HepG2 (cell line): ENCODE data around the gene EWSR1. TPM values are rescaled to one million over a fixed set of nuclear protein-coding genes. Genes with fewer than 3 reads are reported as not detected.

Source experiments
- FOXO1 ChIP-seq: sonication (generic); formaldehyde crosslinking; IDR thresholded peaks from 2 replicates; pipeline ENCODE4 v1.4.0; 2020; ENCODE audit warnings: missing genetic modification reagents
- HOXA5 ChIP-seq: sonication (generic); formaldehyde crosslinking; IDR thresholded peaks from 2 replicates; pipeline ENCODE4 v1.4.0; 2020; ENCODE audit warnings: missing genetic modification reagents
- MBD4 ChIP-seq: IDR thresholded peaks from 2 replicates; pipeline ENCODE4 v1.6.1; 2012; ENCODE audit warnings: low read length, inconsistent platforms, borderline replicate concordance
- NPAS2 ChIP-seq: sonication (generic); formaldehyde crosslinking; IDR thresholded peaks from 2 replicates; pipeline ENCODE4 v1.8.0; 2022; ENCODE audit warnings: mild to moderate bottlenecking, missing genetic modification reagents, borderline replicate concordance
- RORA ChIP-seq: sonication (generic); formaldehyde crosslinking; IDR thresholded peaks from 2 replicates; pipeline ENCODE4 v1.5.0; 2020; ENCODE audit warnings: mild to moderate bottlenecking, missing genetic modification reagents, moderate library complexity
- RXRA ChIP-seq: sonication (generic); formaldehyde crosslinking; IDR thresholded peaks from 2 replicates; pipeline ENCODE4 v1.5.1; 2020; ENCODE audit warnings: missing genetic modification reagents
- SPEN ChIP-seq: sonication (generic); formaldehyde crosslinking; IDR thresholded peaks from 2 replicates; pipeline ENCODE4 v1.5.1; 2020; ENCODE audit warnings: low read depth, mild to moderate bottlenecking, missing genetic modification reagents
- SUZ12 ChIP-seq: fragments of 150-350 bp; IDR thresholded peaks from 2 replicates; pipeline ENCODE4 v1.6.1; 2014; ENCODE audit warnings: low read depth, low read length
- TOE1 ChIP-seq: sonication (generic); formaldehyde crosslinking; IDR thresholded peaks from 2 replicates; pipeline ENCODE4 v1.4.0; 2020; ENCODE audit warnings: mild to moderate bottlenecking, missing genetic modification reagents
- YEATS4 ChIP-seq: sonication (generic); formaldehyde crosslinking; IDR thresholded peaks from 2 replicates; pipeline ENCODE4 v1.4.0; 2020; ENCODE audit warnings: missing genetic modification reagents, borderline replicate concordance
- ZNF335 ChIP-seq: sonication (generic); formaldehyde crosslinking; IDR thresholded peaks from 2 replicates; pipeline ENCODE4 v1.4.0; 2020; ENCODE audit warnings: missing genetic modification reagents
- ZNF614 ChIP-seq: IDR thresholded peaks from 2 replicates; pipeline ENCODE4 v1.6.1; 2018; ENCODE audit warnings: missing biosample characterization, missing genetic modification reagents, inconsistent platforms, borderline replicate concordance
- polyA plus RNA-seq, 8 experiments: library from polyadenylated mRNA; depleted of rRNA in 3 of 8; stranded (reverse) in 7 of 8; unstranded in 1 of 8; fragments of >200 nt; fragmentation: Illumina TruSeq in 4 of 8; extraction: Trizol in 4 of 8; gene quantifications; 2 replicates each; pipeline versions ENCODE4 v1.2.1 to v1.2.3, GENCODE V29; 2011 to 2016; ENCODE audit warnings: low read depth in 4 of 8, missing spikeins in 1 of 8, mixed read lengths in 1 of 8; ENCODE audit not compliant: insufficient read depth in 1 of 8
- total RNA-seq, 5 experiments: library from RNA; depleted of rRNA; stranded (reverse); fragments of >200 nt; fragmentation: Illumina TruSeq; extraction: Trizol; gene quantifications; 2 replicates each; pipeline ENCODE4 v1.2.3, GENCODE V29; 2016; ENCODE audit warnings: low read depth in 1 of 5
- TF ChIP-seq, protein P1 (sequence below): sonication (generic); formaldehyde crosslinking; IDR thresholded peaks from 2 replicates; pipeline ENCODE4 v1.9.0; 2022; ENCODE audit warnings: missing genetic modification reagents, mild to moderate bottlenecking, borderline replicate concordance
- TF ChIP-seq, protein P2 (sequence below): sonication (generic); formaldehyde crosslinking; IDR thresholded peaks from 2 replicates; pipeline ENCODE4 v1.4.0; 2020; ENCODE audit warnings: missing genetic modification reagents
- TF ChIP-seq, protein P3 (sequence below): sonication (generic); formaldehyde crosslinking; IDR thresholded peaks from 2 replicates; pipeline ENCODE4 v1.5.1; 2020; ENCODE audit warnings: missing genetic modification reagents, mild to moderate bottlenecking, borderline replicate concordance
- TF ChIP-seq, protein P4 (sequence below): sonication (generic); formaldehyde crosslinking; IDR thresholded peaks from 2 replicates; pipeline ENCODE4 v1.5.1; 2020; ENCODE audit warnings: mild to moderate bottlenecking, missing genetic modification reagents, moderate library complexity
- TF ChIP-seq, protein P5 (sequence below): sonication (generic); formaldehyde crosslinking; IDR thresholded peaks from 2 replicates; pipeline ENCODE4 v1.4.0; 2020; ENCODE audit warnings: missing genetic modification reagents, borderline replicate concordance

EWSR1 gene
- total and polyA plus RNA-seq, 2 of the 13 experiments (the other 11 are each of a cell fraction or from before 2014, with no cell fraction given) = 211 to 326 TPM

DNA sequence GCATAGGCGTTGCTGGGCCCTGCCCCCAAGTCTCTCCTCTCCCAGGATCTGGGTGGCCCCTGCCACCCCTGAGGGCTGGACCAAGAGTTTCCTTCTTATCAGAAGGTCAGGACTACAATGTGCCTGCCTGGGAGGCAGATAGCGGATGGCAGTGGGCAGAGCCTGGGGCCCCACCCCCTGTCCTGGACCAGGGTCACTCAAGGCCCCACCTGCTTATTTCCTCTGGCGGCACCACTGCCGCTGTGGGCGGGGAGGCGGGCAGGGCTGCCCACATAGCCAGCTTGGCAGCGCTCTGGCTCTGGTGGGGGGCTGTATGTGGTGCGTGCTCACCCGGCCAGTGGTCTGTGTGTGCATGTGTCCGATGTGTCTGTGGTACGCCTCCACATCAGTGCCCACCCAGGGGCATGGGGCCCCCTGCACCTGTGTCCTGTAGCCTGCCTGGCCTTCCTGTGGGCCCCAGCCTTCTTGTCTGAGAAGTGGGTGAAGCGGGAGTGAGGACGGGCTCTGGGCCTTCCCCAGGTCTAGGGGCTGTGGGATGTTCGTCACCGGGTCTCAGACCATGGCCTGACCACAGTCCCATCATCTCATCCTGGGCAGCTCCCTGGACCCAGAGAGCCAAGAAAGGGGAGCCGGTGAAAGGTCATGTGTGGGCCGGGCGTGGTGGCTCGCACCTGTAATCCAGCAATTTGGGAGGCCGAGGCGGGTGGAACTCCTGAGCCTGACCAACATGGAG lies 41.4 kb downstream of the EWSR1 start (continued):
- TF ChIP-seq, protein P1, sequence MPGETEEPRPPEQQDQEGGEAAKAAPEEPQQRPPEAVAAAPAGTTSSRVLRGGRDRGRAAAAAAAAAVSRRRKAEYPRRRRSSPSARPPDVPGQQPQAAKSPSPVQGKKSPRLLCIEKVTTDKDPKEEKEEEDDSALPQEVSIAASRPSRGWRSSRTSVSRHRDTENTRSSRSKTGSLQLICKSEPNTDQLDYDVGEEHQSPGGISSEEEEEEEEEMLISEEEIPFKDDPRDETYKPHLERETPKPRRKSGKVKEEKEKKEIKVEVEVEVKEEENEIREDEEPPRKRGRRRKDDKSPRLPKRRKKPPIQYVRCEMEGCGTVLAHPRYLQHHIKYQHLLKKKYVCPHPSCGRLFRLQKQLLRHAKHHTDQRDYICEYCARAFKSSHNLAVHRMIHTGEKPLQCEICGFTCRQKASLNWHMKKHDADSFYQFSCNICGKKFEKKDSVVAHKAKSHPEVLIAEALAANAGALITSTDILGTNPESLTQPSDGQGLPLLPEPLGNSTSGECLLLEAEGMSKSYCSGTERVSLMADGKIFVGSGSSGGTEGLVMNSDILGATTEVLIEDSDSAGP = peak; percentile 37; the same call in 1 of the 2 replicates
- TF ChIP-seq ZNF614 (CRISPR knock-in tag) = no peak
- TF ChIP-seq, protein P2, sequence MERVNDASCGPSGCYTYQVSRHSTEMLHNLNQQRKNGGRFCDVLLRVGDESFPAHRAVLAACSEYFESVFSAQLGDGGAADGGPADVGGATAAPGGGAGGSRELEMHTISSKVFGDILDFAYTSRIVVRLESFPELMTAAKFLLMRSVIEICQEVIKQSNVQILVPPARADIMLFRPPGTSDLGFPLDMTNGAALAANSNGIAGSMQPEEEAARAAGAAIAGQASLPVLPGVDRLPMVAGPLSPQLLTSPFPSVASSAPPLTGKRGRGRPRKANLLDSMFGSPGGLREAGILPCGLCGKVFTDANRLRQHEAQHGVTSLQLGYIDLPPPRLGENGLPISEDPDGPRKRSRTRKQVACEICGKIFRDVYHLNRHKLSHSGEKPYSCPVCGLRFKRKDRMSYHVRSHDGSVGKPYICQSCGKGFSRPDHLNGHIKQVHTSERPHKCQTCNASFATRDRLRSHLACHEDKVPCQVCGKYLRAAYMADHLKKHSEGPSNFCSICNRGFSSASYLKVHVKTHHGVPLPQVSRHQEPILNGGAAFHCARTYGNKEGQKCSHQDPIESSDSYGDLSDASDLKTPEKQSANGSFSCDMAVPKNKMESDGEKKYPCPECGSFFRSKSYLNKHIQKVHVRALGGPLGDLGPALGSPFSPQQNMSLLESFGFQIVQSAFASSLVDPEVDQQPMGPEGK (CRISPR knock-in tag) = peak; percentile 33; the same call in 1 of the 2 replicates
- TF ChIP-seq YEATS4 (CRISPR knock-in tag) = no peak
- TF ChIP-seq ZNF335 = no peak
- TF ChIP-seq, protein P3, sequence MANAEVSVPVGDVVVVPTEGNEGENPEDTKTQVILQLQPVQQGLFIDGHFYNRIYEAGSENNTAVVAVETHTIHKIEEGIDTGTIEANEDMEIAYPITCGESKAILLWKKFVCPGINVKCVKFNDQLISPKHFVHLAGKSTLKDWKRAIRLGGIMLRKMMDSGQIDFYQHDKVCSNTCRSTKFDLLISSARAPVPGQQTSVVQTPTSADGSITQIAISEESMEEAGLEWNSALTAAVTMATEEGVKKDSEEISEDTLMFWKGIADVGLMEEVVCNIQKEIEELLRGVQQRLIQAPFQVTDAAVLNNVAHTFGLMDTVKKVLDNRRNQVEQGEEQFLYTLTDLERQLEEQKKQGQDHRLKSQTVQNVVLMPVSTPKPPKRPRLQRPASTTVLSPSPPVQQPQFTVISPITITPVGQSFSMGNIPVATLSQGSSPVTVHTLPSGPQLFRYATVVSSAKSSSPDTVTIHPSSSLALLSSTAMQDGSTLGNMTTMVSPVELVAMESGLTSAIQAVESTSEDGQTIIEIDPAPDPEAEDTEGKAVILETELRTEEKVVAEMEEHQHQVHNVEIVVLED = no peak
- TF ChIP-seq MBD4 = no peak
- no peak for TF ChIP-seq FOXO1 (CRISPR knock-in tag)
- peak; percentile 50; the same call in 1 of the 2 replicates for TF ChIP-seq RXRA
- TF ChIP-seq, protein P4, sequence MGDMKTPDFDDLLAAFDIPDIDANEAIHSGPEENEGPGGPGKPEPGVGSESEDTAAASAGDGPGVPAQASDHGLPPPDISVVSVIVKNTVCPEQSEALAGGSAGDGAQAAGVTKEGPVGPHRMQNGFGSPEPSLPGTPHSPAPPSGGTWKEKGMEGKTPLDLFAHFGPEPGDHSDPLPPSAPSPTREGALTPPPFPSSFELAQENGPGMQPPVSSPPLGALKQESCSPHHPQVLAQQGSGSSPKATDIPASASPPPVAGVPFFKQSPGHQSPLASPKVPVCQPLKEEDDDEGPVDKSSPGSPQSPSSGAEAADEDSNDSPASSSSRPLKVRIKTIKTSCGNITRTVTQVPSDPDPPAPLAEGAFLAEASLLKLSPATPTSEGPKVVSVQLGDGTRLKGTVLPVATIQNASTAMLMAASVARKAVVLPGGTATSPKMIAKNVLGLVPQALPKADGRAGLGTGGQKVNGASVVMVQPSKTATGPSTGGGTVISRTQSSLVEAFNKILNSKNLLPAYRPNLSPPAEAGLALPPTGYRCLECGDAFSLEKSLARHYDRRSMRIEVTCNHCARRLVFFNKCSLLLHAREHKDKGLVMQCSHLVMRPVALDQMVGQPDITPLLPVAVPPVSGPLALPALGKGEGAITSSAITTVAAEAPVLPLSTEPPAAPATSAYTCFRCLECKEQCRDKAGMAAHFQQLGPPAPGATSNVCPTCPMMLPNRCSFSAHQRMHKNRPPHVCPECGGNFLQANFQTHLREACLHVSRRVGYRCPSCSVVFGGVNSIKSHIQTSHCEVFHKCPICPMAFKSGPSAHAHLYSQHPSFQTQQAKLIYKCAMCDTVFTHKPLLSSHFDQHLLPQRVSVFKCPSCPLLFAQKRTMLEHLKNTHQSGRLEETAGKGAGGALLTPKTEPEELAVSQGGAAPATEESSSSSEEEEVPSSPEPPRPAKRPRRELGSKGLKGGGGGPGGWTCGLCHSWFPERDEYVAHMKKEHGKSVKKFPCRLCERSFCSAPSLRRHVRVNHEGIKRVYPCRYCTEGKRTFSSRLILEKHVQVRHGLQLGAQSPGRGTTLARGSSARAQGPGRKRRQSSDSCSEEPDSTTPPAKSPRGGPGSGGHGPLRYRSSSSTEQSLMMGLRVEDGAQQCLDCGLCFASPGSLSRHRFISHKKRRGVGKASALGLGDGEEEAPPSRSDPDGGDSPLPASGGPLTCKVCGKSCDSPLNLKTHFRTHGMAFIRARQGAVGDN = peak; percentile 39; the same call in 1 of the 2 replicates
- TF ChIP-seq, protein P5, sequence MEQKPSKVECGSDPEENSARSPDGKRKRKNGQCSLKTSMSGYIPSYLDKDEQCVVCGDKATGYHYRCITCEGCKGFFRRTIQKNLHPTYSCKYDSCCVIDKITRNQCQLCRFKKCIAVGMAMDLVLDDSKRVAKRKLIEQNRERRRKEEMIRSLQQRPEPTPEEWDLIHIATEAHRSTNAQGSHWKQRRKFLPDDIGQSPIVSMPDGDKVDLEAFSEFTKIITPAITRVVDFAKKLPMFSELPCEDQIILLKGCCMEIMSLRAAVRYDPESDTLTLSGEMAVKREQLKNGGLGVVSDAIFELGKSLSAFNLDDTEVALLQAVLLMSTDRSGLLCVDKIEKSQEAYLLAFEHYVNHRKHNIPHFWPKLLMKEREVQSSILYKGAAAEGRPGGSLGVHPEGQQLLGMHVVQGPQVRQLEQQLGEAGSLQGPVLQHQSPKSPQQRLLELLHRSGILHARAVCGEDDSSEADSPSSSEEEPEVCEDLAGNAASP (CRISPR knock-in tag) = peak; percentile 57; the same call in 1 of the 2 replicates
- no peak for TF ChIP-seq SUZ12
- TF ChIP-seq SPEN (CRISPR knock-in tag) = no peak
- TF ChIP-seq TOE1 (CRISPR knock-in tag) = no peak
- TF ChIP-seq NPAS2 (CRISPR knock-in tag) = no peak
- no peak for TF ChIP-seq HOXA5 (CRISPR knock-in tag)
- TF ChIP-seq RORA (CRISPR knock-in tag) = no peak
